Brain pericyte (primary cell): ENCODE results near the gene SRRM5.
"Not testable (repeated sequence)": the region's sequence is repeated elsewhere in the genome, so short reads cannot be mapped to it uniquely, and the experiment has no call there.

Experiments used
- DNase-seq: peaks from one replicate; pipeline ENCODE4 v3.0.0-alpha.2; 2012; ENCODE audit warnings: low read depth, low spot score

Gene SRRM5

GRCh38 chr19:43638214-43638994 is 26.5 kb downstream of the SRRM5 start:
- no peak for DNase-seq

DNA sequence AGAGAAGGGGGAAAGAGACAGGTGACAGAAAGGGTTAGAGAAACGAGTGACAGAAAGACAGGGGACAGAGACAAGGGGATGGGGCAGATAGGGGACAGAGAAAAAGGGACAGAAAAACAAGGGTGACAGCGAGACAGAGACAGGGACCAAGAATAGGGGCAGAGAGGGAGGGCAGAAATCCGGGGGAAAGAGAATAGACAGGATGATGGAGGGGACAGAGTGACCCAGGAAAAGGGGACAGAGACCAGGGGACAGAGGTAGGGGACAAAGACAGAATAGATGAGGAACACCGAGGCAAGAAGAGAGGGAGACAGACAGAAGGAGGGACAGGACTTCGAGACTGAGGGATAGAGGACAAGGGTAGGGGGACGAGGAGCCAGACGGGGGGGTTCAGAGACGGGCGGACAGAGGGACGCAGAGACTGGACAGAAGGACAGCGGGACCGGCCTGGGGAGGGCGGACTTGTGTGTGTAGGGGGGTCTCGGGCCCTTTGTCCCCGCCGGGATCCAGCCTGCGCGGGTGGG is 27.2 kb downstream of the SRRM5 start:
- no peak for DNase-seq

DNA sequence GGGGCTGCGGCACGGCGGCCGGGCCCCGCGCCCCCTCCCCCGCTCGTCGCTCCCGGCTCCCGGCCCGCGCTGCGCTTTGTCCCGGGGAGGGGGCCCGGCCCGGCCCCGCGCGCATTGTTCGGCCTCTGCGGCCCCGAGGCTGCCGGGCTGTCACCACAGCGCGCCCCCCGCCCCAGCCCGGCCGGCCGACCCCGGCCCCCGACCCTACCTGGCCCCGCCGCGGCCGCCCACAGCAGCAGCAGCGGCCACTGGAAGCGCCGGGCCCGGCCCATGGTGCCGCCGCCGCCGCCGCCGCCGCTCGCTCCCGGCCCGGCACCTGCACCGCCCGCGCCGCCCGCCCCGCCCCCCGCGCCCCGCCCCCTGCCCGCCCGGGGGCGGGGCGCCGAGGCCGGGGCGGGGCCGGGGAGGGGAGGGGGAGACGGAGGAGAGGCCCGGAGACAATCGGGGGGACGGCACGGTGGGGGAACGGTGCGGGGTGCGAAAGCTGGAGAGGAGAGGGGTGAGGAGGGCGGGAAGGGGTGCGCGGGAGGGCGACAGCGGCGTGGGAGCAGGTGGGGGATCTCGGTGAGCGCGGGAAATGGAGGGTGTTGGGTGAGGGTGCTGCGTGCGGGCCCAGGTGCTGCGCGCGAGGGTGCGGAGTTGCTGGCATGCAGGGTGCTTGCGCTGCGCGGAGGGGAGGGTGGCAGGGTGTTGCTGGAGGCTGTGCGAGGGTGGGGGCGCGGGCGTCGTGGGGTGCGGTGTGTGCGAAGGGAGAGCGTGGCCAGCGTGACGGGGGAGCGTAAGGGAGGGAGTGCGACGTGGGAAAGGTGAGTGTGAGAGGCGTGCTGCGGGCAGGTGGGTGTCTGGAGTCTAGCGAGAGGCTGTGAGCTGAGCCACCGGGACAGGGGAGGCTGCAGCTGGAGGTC is 27.9 kb downstream of the SRRM5 start, which contains the start of gene CADM4:
CADM4 (minus strand) TSS at position 332 of the 905 bp plus-strand sequence; CDS start at position 272, 60 bp downstream.
- no peak for DNase-seq

GRCh38 chr19:43640424-43640757 is 28.5 kb downstream of the SRRM5 start:
- no peak for DNase-seq

GRCh38 chr19:43641333-43641732 is 29.4 kb downstream of the SRRM5 start:
- no peak for DNase-seq

DNA sequence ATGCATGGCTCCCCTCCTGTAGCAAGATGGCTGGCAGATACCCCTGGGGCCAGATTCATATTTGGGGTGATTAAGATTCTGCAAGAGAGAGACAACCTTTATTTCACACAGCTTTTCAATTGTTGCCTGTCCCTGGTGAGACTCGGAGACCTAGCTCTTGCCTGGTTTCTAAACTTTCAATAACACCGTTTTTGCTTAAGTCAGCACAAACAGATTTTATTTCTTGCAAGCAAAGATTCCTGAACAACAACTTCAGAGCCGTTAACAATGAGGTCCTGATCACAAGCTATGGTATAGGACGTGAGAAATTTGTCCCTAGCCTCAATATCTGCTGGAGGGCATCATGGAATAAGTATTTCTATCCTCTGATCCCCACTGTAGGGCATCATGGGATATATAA is 30.6 kb downstream of the SRRM5 start:
- no peak for DNase-seq

DNA sequence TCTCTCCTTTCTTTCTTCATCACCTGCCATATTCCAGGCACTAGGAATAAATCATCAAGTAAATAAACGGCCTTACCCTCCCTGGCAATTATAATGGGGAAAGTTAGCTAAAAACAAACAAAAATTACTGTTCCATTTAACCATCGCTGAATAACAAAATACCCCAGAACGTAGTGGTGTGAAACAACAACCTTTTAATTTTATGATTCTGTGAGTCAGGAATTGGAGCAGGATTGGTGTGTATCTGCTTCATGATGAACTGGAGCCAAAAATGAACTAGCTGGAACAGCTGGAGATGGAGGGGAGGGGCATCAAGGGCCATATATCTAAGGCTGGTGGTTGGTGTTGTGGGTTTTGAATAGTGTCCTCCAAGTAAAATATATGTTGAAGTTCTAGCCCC is 31.4 kb downstream of the SRRM5 start:
- no peak for DNase-seq

DNA sequence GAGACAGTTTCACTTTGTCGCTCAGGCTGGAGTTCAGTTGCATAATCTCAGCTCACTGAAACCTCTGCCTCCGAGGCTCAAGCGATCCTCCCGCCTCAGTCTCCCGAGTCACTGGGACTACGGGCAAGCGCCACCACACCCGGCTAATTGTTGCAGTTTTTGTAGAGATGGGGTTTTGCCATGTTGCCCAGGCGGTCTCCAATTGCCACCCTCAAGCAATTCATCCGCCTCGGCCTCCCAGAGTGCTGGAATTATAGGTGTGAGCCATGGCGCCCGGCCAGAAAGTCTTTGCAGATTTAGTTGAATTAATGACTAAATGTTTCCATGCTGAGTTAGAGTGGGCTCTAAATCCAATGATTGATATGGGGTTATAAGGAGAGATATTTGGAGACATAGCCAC is 32.3 kb downstream of the SRRM5 start:
- DNase-seq = no peak

- no peak for DNase-seq
Observed at GRCh38 chr19:43648633-43649032, 36.7 kb downstream of the SRRM5 start.

- no peak for DNase-seq
Observed at GRCh38 chr19:43649514-43649913, 37.6 kb downstream of the SRRM5 start.

DNA sequence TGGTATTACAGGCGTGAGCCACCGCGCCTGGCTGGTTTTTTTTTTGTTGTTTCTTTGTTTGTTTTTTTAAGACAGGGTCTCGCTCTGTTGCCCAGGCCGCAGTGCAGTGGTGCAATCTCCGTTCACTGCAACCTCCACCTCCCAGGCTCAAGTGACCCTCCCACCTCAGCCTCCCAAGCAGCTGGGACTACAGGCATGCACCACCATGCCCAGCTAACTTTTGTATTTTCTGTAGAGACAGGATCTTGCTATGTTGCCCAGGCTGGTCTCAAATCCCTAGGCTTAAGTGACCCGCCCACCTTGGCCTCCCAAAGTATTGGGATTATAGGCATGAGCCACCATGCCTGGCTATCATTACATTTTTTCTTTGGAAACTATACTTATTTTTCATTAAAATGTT is 38.4 kb downstream of the SRRM5 start:
- not testable (repeated sequence) for DNase-seq

- no peak for DNase-seq
Observed at GRCh38 chr19:43651758-43652545, 40.1 kb downstream of the SRRM5 start.

DNA sequence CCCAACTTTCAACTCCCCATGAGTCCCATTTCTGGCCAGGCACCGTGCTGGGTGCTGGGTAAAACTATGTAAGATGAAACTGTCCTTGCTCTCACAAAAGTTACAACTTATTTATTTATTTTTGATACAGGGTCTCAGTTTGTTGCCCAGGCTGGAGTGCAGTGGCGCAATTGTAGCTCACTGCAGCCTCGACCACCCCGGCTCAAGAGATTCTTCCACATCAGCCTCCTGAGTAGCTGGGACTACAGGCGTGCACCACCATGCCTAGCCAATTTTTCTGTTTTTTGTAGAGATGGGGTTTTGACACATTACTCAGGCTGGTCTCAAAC is 40.6 kb downstream of the SRRM5 start:
- no peak for DNase-seq

GRCh38 chr19:43656436-43656835 is 44.5 kb downstream of the SRRM5 start:
- DNase-seq = no peak

DNA sequence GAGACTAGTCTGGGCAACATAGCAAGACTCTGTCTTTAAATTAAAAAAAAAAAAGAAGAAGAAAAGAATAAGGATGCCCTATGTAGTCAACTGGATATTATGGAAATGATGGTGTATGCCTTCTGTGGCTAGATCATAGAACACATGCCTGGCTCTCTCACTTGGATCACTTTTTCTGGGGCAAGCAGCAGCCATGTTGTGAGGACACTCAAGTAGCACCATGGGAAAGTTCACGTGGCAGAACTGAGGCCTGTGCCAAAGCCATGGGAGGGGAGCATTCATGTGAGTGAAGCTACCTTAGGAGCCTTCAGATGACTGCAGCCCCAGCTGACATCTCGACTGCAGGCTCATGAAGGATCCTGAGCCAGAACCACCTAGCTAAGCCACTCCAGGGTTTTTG is 46.1 kb downstream of the SRRM5 start:
- no peak for DNase-seq

DNA sequence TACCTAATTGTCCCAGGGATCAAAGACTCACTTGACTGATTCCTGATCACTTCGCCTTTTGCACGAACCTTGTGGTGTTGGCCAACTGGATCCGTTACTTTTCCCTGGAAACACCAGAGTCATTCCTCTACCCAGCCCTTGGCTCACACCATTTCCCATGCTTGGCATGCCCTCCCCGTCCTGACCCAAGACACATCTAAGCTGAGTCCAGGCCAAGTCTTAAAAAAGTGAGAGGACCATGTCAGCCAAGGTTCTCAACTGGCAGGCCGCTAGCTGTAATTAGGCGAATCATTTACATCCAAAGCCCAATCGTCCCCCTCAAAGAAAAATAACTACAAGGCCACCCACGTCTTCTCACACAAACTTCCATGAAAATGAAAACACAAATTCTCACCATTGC is 46.6 kb downstream of the SRRM5 start:
- no peak for DNase-seq

DNA sequence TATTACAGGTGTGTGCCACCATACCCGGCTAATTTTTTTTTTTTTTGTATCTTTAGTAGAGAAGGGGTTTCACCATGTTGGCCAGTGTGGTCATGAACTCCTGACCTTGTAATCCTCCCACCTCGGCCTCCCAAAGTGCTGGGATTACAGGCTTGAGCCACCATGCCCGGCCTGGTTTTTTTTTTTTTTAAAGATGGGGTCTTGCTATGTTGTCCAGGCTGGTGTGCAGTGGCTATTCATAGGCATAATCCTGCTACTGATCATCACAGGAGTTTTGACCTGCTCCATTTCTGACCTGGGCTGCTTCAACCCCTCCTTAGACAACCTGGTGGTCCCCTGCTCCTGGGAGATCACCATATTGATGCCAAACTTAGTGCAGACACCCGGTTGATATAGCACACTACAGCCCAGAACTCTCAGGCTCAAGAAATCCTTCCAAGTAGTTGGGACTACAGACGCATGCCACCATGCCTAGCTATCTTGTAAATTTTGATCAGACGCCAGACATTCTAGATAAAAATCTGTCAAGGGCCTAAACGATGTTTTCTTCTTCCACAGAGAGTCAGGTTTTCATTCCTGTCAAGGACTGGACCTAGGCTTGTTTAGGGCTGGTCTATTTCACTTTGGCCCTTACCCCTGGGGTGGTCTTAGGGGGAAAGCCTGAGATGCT is 48.5 kb downstream of the SRRM5 start:
- no peak for DNase-seq

DNA sequence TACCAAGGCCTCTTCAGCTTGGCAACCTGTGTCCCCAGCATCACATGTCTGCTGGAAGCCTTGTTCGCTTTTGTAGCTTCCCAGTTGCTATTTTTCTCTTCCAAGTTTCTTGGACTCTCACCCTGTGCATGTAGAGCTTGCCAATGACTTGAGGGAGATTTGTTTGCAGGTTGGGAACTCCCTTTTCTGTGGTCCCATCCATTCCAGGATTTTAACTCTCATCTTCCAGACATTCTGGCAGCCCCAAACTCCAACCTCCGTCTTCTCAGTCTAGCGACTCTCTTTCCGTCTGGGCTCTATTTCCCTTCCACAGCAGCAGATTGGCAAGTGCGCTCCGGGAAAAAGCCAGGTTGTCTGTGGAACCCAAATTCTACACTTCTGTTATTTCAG is 49.1 kb downstream of the SRRM5 start:
- no peak for DNase-seq

DNA sequence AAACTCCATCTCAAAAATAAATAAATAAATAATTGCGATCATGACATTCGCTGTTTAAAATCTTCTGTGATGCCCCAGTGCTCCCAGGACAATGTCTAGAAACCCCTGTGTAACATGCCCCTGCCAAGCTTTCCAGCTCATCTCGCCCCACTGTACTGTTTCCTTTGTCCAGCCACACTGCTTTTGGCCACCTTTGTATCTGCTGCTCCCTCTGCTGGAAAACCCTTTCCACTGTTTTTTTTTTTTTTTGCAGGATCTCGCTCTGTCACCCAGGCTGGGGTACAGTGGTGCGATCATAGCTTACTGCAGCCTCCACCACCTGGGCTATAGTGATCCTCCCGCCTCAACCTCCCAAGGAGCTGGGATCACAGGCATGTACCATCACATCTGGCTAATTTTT is 50.6 kb downstream of the SRRM5 start:
- no peak for DNase-seq

DNA sequence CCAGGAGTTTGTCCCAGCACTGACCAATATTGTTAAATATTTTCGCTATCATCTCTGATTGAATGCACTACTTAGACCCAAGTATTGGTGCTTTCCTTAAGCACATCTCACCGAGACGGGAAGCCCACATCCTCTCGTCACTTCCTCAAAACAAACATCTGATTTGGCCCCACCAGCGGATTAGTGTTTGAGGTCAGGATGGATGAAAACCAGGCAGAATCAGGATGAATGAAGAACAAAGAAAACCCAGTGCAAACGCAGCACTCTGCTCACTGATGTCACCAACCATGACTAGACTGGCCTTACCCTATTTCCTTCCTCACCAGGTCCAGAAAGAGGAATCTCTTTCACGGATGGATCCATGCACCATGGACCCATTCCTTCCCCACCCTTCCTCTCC is 52.1 kb downstream of the SRRM5 start:
- DNase-seq = no peak
